Measurements from ENCODE around the gene ABCA1. TPM values are rescaled to one million over a fixed set of nuclear protein-coding genes. Genes with fewer than 3 reads are reported as not detected.
"Not testable (repeated sequence)": the region's sequence is repeated elsewhere in the genome, so short reads cannot be mapped to it uniquely, and the experiment has no call there.

The ABCA1 gene
- total RNA-seq, 4 donors from 2014 or later: 4.2 to 43.7 (median 21.7) TPM

- no peaks in the 10 kb centered on the region for H3K9me3 ChIP-seq
- H3K27me3 ChIP-seq: no peaks in the 10 kb centered on the region
- peaks cover 0 to 5% (median 0%) of the 10 kb centered on the region in 4 donors for H3K4me1 ChIP-seq
- no peak overlapping the region for H3K4me3 ChIP-seq
- no peaks in the 10 kb centered on the region for H3K36me3 ChIP-seq
- no peak for DNase-seq
- no peak overlapping the region for H3K27ac ChIP-seq
- TF ChIP-seq CTCF (IDR thresholded peaks at IDR 0.05): no peak
These were observed 30.8 kb upstream of the ABCA1 start for GRCh38 chr9:104958751-104959150.

- DNase-seq, H3K27ac ChIP-seq, H3K36me3 ChIP-seq, H3K27me3 ChIP-seq, H3K9me3 ChIP-seq, H3K4me1 ChIP-seq, H3K4me3 ChIP-seq: not testable (repeated sequence)
These were observed 30.1 kb upstream of the ABCA1 start for GRCh38 chr9:104958006-104958405.

DNA sequence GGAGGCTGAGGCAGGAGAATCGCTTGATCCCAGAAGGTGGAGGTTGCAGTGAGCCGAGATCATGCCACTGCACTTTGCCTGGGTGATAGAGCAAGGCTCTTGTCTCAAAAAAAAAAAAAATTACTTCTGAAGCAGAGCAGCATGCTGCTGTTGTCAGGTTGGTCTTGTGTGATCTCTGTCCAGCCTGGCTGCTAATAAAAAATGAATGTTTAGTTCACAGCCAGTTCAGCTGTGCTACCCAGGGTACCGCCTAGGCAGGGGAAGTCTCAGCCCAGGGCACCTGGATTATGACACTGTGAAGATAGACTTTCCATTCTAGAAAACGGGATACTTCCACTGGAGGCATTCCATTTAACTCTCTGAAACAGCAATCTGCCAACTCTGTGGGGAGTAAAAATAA is 23.5 kb upstream of the ABCA1 start:
- DNase-seq: no peak
- H3K4me1 ChIP-seq: no peaks in the 10 kb centered on the region
- no peak for TF ChIP-seq CTCF (IDR thresholded peaks at IDR 0.05)
- no peak for TF ChIP-seq POLR2A (IDR thresholded peaks at IDR 0.05)
- no peaks in the 10 kb centered on the region for H3K9me3 ChIP-seq
- no peaks in the 10 kb centered on the region for H3K36me3 ChIP-seq
- H3K4me3 ChIP-seq: no peak overlapping the region
- H3K27me3 ChIP-seq: no peaks in the 10 kb centered on the region
- H3K27ac ChIP-seq: no peak overlapping the region

- Histone ChIP-seq H3K4me1 (no peaks in the 10 kb centered on the region), H3K27ac (no peak overlapping the region), H3K36me3 (no peaks in the 10 kb centered on the region), H3K9me3 (no peaks in the 10 kb centered on the region), H3K27me3 (no peaks in the 10 kb centered on the region), H3K4me3 (no peak overlapping the region)
- no peak for DNase-seq
- TF ChIP-seq CTCF (IDR thresholded peaks at IDR 0.05) (no peak), POLR2A (IDR thresholded peaks at IDR 0.05) (no peak)
These were observed 22.9 kb upstream of the ABCA1 start for GRCh38 chr9:104950838-104951237.

DNA sequence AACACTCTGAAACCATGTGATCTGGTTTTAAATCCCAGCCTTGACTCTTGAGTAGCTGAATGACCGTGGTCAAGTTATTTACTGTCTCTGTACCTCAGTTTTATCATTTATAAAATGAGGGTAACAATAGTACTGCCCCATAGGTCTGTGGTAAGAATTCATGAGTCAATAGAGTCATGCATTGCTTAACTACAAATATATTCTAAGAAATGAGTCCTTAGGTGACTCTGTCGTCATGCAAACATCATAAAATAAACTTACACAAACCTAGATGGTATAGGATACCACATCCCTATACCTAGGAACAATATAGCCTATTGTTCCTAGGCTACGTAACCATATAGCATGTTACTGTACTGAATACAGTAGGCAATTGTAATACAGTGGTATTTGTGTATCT is 20.3 kb upstream of the ABCA1 start:
- Histone ChIP-seq H3K9me3 (no peaks in the 10 kb centered on the region), H3K4me1 (no peaks in the 10 kb centered on the region), H3K27me3 (no peaks in the 10 kb centered on the region), H3K4me3 (no peak overlapping the region), H3K27ac (no peak overlapping the region), H3K36me3 (no peaks in the 10 kb centered on the region)
- DNase-seq: no peak
- TF ChIP-seq CTCF (IDR thresholded peaks at IDR 0.05) (no peak), POLR2A (IDR thresholded peaks at IDR 0.05) (no peak)

DNA sequence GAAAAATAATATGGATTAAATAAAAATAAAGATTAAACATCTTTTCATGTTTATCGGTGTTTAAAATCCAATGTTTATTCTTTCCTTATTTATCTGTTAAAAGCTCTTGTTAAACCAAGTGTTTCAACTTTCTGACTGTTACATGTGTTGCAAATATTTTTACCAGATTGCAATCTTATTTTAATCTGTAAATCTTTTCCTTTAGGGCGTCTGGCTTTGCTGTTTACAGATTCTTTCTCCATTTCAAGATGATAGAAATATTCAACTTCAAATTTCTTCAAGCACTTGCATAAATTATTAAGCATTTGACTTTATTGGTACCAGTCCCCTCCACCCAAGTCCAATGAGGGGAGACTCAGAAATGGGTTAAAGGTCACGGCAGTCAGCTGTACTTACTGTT is 16.9 kb upstream of the ABCA1 start:
- Histone ChIP-seq H3K36me3 (no peaks in the 10 kb centered on the region), H3K27me3 (no peaks in the 10 kb centered on the region), H3K4me3 (no peak overlapping the region), H3K9me3 (no peaks in the 10 kb centered on the region), H3K27ac (no peak overlapping the region), H3K4me1 (no peaks in the 10 kb centered on the region)
- DNase-seq: no peak
- no peak for TF ChIP-seq CTCF (IDR thresholded peaks at IDR 0.05)
- TF ChIP-seq POLR2A (IDR thresholded peaks at IDR 0.05): no peak

Data from Peyer's patch (tissue), 4 donors.